Measurements from ENCODE around the gene NDUFV3. TPM values are rescaled to one million over a fixed set of nuclear protein-coding genes. Genes with fewer than 3 reads are reported as not detected.
"Not testable (repeated sequence)": the region's sequence is repeated elsewhere in the genome, so short reads cannot be mapped to it uniquely, and the experiment has no call there.

Gene NDUFV3
- total RNA-seq, 2 experiments from 2014 or later = 23.1 to 29.4 TPM

DNA sequence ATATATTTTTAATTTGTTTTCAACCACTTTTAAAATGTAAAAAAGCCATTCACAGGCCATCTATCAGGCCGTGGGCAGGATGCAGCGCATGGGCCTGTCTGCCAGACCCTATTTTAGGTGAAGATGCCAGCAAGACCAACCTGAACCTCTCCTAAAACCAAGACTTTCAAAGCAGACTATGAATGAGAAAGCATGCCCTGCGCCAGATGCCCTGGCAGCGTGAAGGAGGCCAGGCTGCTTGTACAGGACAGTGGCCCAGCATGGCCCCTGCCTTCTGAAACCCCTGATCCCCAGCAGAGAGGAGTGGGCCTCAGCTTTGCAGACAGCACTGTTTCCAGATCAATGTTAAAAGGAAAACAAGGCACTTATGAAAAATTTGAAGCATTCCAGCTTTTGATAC, 45.4 kb upstream of the NDUFV3 start:
- ChIA-PET CTCF (ENCODE audit: unreplicated experiment) (no interaction called here), POLR2A (no interaction called here)
- no peak overlapping the region for H3K27ac ChIP-seq (ENCODE audit: low read depth, low read length, poor library complexity, severe bottlenecking)
- no TSS peak for BruUV-seq (replicated peaks)
- no peaks in the 10 kb centered on the region for H3K4me1 ChIP-seq (ENCODE audit: insufficient read depth, low read length, poor library complexity, severe bottlenecking)
- DNase-seq (ENCODE audit: low spot score) = no peak
- intact Hi-C loops (cut with micrococcal nuclease; ENCODE audit: unreplicated experiment) = no loop called here
- H3K79me2 ChIP-seq (ENCODE audit: insufficient read depth, low read depth, low read length) = peaks cover 16% of the 10 kb centered on the region; the same call in 1 of the 2 replicates
- H3K4me2 ChIP-seq (ENCODE audit: low read length) = no peak overlapping the region
- peaks cover 8% of the 10 kb centered on the region for H4K20me1 ChIP-seq (ENCODE audit: insufficient read depth, low read length)
- TF ChIP-seq, protein P1, sequence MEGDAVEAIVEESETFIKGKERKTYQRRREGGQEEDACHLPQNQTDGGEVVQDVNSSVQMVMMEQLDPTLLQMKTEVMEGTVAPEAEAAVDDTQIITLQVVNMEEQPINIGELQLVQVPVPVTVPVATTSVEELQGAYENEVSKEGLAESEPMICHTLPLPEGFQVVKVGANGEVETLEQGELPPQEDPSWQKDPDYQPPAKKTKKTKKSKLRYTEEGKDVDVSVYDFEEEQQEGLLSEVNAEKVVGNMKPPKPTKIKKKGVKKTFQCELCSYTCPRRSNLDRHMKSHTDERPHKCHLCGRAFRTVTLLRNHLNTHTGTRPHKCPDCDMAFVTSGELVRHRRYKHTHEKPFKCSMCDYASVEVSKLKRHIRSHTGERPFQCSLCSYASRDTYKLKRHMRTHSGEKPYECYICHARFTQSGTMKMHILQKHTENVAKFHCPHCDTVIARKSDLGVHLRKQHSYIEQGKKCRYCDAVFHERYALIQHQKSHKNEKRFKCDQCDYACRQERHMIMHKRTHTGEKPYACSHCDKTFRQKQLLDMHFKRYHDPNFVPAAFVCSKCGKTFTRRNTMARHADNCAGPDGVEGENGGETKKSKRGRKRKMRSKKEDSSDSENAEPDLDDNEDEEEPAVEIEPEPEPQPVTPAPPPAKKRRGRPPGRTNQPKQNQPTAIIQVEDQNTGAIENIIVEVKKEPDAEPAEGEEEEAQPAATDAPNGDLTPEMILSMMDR (conservative IDR thresholded peaks at IDR 0.05; ENCODE audit: low read length) = no peak
- TF ChIP-seq EZH2phosphoT487 (IDR thresholded peaks at IDR 0.05; ENCODE audit: borderline replicate concordance, low read depth, low read length) = no peak
- H3K36me3 ChIP-seq (ENCODE audit: insufficient read depth, low read length) = peaks cover 92% of the 10 kb centered on the region
- no peaks in the 10 kb centered on the region for H3K9me2 ChIP-seq (ENCODE audit: insufficient read depth, low read length)
- H3K9me3 ChIP-seq (ENCODE audit: low read length) = no peaks in the 10 kb centered on the region
- H2AFZ ChIP-seq (ENCODE audit: low read length) = no peak overlapping the region
- H3K4me3 ChIP-seq (ENCODE audit: low read depth, low read length, poor library complexity, severe bottlenecking) = no peak overlapping the region

DNA sequence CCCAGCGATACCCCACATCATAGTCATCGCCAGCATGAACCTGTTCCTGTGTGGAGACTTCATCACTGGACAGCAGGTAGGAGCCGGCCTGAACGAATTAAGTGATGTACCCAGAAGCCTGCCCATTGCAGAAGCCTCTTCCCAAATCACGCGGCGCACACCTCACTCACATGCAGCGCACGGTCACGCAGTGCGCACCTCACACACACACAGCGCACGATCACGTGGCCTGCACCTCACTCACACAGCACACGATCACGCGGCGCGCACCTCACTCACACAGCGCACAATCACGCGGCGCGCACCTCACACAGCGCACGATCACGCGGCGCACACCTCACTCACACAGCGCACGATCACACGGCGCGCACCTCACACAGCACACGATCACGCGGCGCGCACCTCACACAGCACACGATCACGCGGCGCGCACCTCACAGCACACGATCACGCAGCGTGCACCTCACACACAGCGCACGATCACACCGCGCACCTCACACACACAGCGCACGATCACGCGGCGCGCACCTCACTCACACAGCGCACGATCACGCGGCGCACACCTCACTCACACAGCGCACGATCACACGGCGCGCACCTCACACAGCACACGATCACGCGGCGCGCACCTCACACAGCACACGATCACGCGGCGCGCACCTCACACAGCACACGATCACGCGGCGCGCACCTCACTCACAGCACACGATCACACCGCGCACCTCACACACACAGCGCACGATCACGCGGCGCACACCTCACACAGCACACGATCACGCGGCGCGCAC, 44.8 kb upstream of the NDUFV3 start:
- H3K9me2 ChIP-seq (ENCODE audit: insufficient read depth, low read length); H2AFZ ChIP-seq (ENCODE audit: low read length); intact Hi-C loops (cut with micrococcal nuclease; ENCODE audit: unreplicated experiment); H4K20me1 ChIP-seq (ENCODE audit: insufficient read depth, low read length); H3K27ac ChIP-seq (ENCODE audit: low read depth, low read length, poor library complexity, severe bottlenecking); BruUV-seq (replicated peaks); H3K4me3 ChIP-seq (ENCODE audit: low read depth, low read length, poor library complexity, severe bottlenecking); H3K9me3 ChIP-seq (ENCODE audit: low read length); DNase-seq (ENCODE audit: low spot score); POLR2A ChIA-PET; CTCF ChIA-PET (ENCODE audit: unreplicated experiment); H3K4me1 ChIP-seq (ENCODE audit: insufficient read depth, low read length, poor library complexity, severe bottlenecking); H3K4me2 ChIP-seq (ENCODE audit: low read length): not testable (repeated sequence)
- H3K79me2 ChIP-seq (ENCODE audit: insufficient read depth, low read depth, low read length) = peaks cover 16% of the 10 kb centered on the region; the same call in 1 of the 2 replicates
- peaks cover 93% of the 10 kb centered on the region for H3K36me3 ChIP-seq (ENCODE audit: insufficient read depth, low read length)

DNA sequence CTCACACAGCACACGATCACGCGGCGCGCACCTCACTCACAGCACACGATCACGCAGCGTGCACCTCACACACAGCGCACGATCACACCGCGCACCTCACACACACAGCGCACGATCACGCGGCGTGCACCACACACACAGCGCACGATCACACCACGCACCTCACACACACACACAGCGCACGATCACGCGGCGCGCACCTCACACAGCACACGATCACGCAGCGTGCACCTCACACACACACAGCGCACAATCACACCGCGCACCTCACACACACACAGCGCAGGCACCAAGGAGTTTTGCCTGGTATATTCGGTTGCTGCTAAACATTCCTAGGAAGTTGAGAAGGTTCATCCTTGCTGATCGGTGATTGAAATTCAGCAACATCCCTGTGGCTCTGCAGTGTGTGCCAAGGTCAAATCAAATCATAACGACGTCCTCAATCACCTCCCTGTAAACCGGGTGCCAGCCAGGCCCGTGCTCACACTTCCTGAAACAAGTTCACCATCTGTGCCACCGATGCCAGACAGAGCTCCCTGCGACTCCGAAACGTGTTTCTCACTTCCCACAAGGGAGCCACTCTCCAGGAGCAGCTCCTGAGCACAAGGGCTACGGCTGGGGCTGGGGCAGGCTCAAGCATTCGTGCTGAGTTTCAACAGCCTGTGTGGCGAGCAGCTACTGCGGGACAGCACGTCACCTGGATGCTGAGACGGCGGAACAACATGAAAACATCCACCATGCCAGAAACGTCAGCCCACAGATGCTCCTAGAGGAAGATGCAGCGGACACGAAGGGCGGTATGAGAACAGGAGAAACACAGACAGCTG, 44.0 kb upstream of the NDUFV3 start:
- H3K9me2 ChIP-seq (ENCODE audit: insufficient read depth, low read length) = no peaks in the 10 kb centered on the region
- no peak overlapping the region for H3K4me2 ChIP-seq (ENCODE audit: low read length)
- H3K36me3 ChIP-seq (ENCODE audit: insufficient read depth, low read length) = peaks cover 95% of the 10 kb centered on the region
- H4K20me1 ChIP-seq (ENCODE audit: insufficient read depth, low read length) = peaks cover 6% of the 10 kb centered on the region
- H3K27ac ChIP-seq (ENCODE audit: low read depth, low read length, poor library complexity, severe bottlenecking) = no peak overlapping the region
- no peak for DNase-seq (ENCODE audit: low spot score)
- TF ChIP-seq, protein P1 (conservative IDR thresholded peaks at IDR 0.05; ENCODE audit: low read length) = no peak
- no peak for TF ChIP-seq EZH2phosphoT487 (IDR thresholded peaks at IDR 0.05; ENCODE audit: borderline replicate concordance, low read depth, low read length)
- no peaks in the 10 kb centered on the region for H3K4me1 ChIP-seq (ENCODE audit: insufficient read depth, low read length, poor library complexity, severe bottlenecking)
- intact Hi-C loops (cut with micrococcal nuclease; ENCODE audit: unreplicated experiment) = no loop called here
- no TSS peak for BruUV-seq (replicated peaks)
- H2AFZ ChIP-seq (ENCODE audit: low read length) = no peak overlapping the region
- H3K9me3 ChIP-seq (ENCODE audit: low read length) = no peaks in the 10 kb centered on the region
- ChIA-PET POLR2A (no interaction called here), CTCF (ENCODE audit: unreplicated experiment) (no interaction called here)
- H3K4me3 ChIP-seq (ENCODE audit: low read depth, low read length, poor library complexity, severe bottlenecking) = no peak overlapping the region
- H3K79me2 ChIP-seq (ENCODE audit: insufficient read depth, low read depth, low read length) = peaks cover 10% of the 10 kb centered on the region; the same call in 1 of the 2 replicates
